Spleen (tissue), 11 donors: Measurements from ENCODE around the gene CIAO3. TPM values are rescaled to one million over a fixed set of nuclear protein-coding genes. Genes with fewer than 3 reads are reported as not detected.
"Not testable (repeated sequence)": the region's sequence is repeated elsewhere in the genome, so short reads cannot be mapped to it uniquely, and the experiment has no call there.

ENCODE experiments used
- DNase-seq: peaks from one replicate; pipeline ENCODE4 v3.0.0-alpha.2; 2020
- H3K27ac ChIP-seq, 8 donors: fragments of 200-600 bp; sonication (generic) in 7 of 8; 1 replicate in 4 of 8; 2 replicates in 4 of 8; pipeline versions ENCODE4 v1.5.0 to v1.8.0; 2016 to 2021; ENCODE audit warnings: inconsistent platforms in 4 of 8, mild to moderate bottlenecking in 4 of 8, moderate library complexity in 1 of 8
- H3K27me3 ChIP-seq, 7 donors: fragments of 200-600 bp; sonication (generic) in 6 of 7; replicated peaks in 1 of 7; 1 replicate in 4 of 7; 2 replicates in 3 of 7; pipeline versions ENCODE4 v1.5.0 to v1.8.0; 2016 to 2021; ENCODE audit warnings: inconsistent platforms in 3 of 7, mild to moderate bottlenecking in 1 of 7
- H3K36me3 ChIP-seq, 6 donors: fragments of 200-600 bp; sonication (generic) in 5 of 6; 1 replicate in 4 of 6; 2 replicates in 2 of 6; pipeline versions ENCODE4 v1.5.0 to v1.8.0; 2016 to 2021; ENCODE audit warnings: inconsistent platforms in 2 of 6
- H3K4me1 ChIP-seq, 6 donors: fragments of 200-600 bp; sonication (generic) in 5 of 6; 1 replicate in 3 of 6; 2 replicates in 3 of 6; pipeline versions ENCODE4 v1.5.0 to v1.8.0; 2016 to 2021; ENCODE audit warnings: inconsistent platforms in 3 of 6
- H3K4me3 ChIP-seq, 8 donors: fragments of 200-600 bp; sonication (generic) in 7 of 8; 1 replicate in 4 of 8; 2 replicates in 4 of 8; pipeline versions ENCODE4 v1.5.0 to v1.8.0; 2016 to 2021; ENCODE audit warnings: inconsistent platforms in 4 of 8, mild to moderate bottlenecking in 4 of 8, moderate library complexity in 2 of 8
- H3K9me3 ChIP-seq, 8 donors: fragments of 200-600 bp; sonication (generic) in 7 of 8; 1 replicate in 4 of 8; 2 replicates in 4 of 8; pipeline versions ENCODE4 v1.5.0 to v1.8.0; 2016 to 2021; ENCODE audit warnings: inconsistent platforms in 4 of 8
- CTCF ChIP-seq, 11 experiments: fragments of 200-600 bp in 7 of 11; fragments of 450-650 bp in 4 of 11; sonication (generic) in 4 of 11; IDR thresholded peaks in 8 of 11; conservative IDR thresholded peaks in 3 of 11; 1 replicate in 7 of 11; 2 replicates in 4 of 11; pipeline versions ENCODE4 v1.4.0 to v1.8.0; 2016 to 2021; ENCODE audit warnings: antibody characterized with exemption in 11 of 11, inconsistent platforms in 4 of 11, mild to moderate bottlenecking in 1 of 11
- POLR2A ChIP-seq, 3 donors: fragments of 450-650 bp; IDR thresholded peaks; one replicate each; pipeline ENCODE4 v1.5.1; 2017; ENCODE audit warnings: antibody characterized with exemption in 3 of 3, mild to moderate bottlenecking in 1 of 3
- POLR2AphosphoS5 ChIP-seq, 3 donors: sonication (generic); formaldehyde crosslinking; IDR thresholded peaks; one replicate each; pipeline ENCODE4 v1.5.1; 2017; ENCODE audit warnings: antibody characterized with exemption in 3 of 3
- WGBS, 5 donors: extraction: QIAGEN DNeasy Blood & Tissue Kit in 3 of 5; methylation state at CpG; one replicate each; pipeline versions ENCODE4 v1.1.5 to v1.1.7; 2013 to 2018; 5-methylcytosine and 5-hydroxymethylcytosine counted together
- intact Hi-C: fragments of 100-400 bp; cut with DNase I; formaldehyde crosslinking; loops from one replicate; pipeline ENCODE4 v1.15.0; 2023; ENCODE audit warnings: low total_unique reads
- polyA plus RNA-seq, 3 donors: library from polyadenylated mRNA; stranded (reverse); fragments of 200-250 nt; gene quantifications; one replicate each; pipeline ENCODE4 v1.2.1, GENCODE V29; 2013
- total RNA-seq, 7 donors: library from RNA; depleted of rRNA in 3 of 7; stranded (reverse); fragments of >200 nt in 3 of 7; fragmentation: NEBNext Ultra II Directional in 4 of 7; extraction: Animal tissue kit (Norgen Biotek cat#: 25700) in 4 of 7; gene quantifications; one replicate each; pipeline versions ENCODE4 v1.1.0 to v1.2.1, GENCODE V29; 2016 to 2021
- donor health status: healthy with polysubstance abuse.
- donor health status: DM: no; HTN: no; CAD: no; lungs with moderate emphysema.
- donor health status: DM: no; HTN: no; CAD: no.
- donor health status: Bipolar disorder and iron deficiency.
- donor health status: healthy.
- donor health status: DM: no; HTN: no; CAD: no.
- donor health status: DM: yes; HTN: yes; CAD: no.

Gene CIAO3
- total and polyA plus RNA-seq, 10 donors, result 24.9 to 80.4 (median 39.4) TPM

GRCh38 chr16:776824-777223 lies 36.0 kb upstream of the CIAO3 start:
- no peak for DNase-seq
- Histone ChIP-seq H3K27ac (no peak overlapping the region), H3K27me3 (peaks cover 0 to 79% (median 41%) of the 10 kb centered on the region in 7 donors), H3K4me1 (no peaks in the 10 kb centered on the region), H3K36me3 (no peaks in the 10 kb centered on the region), H3K4me3 (no peak overlapping the region), H3K9me3 (no peaks in the 10 kb centered on the region)
- TF ChIP-seq POLR2AphosphoS5 (IDR thresholded peaks at IDR 0.05) (no peak), CTCF (IDR thresholded peaks at IDR 0.05 in 8 of 11, conservative IDR thresholded peaks at IDR 0.05 in 3 of 11) (no peak), POLR2A (IDR thresholded peaks at IDR 0.05) (no peak)
- WGBS, 5 donors, result 91 to 97% (median 93%) methylated on average over 9 of the region's 9 CpGs
- intact Hi-C loops, result no loop called here

- WGBS, 5 donors, result 82 to 91% (median 89%) methylated on average over 10 of the region's 10 CpGs
- H3K4me1 ChIP-seq, DNase-seq, H3K4me3 ChIP-seq, H3K9me3 ChIP-seq, H3K27ac ChIP-seq, intact Hi-C loops, H3K36me3 ChIP-seq: not testable (repeated sequence)
- H3K27me3 ChIP-seq, result peaks cover 0 to 73% (median 36%) of the 10 kb centered on the region in 7 donors
Measured at GRCh38 chr16:776298-776697, 35.5 kb upstream of the CIAO3 start.

- no peak overlapping the region for H3K27ac ChIP-seq
- H3K27me3 ChIP-seq, result peaks cover 0 to 73% (median 34%) of the 10 kb centered on the region in 7 donors
- TF ChIP-seq POLR2A (IDR thresholded peaks at IDR 0.05), result no peak
- TF ChIP-seq CTCF (IDR thresholded peaks at IDR 0.05 in 8 of 11, conservative IDR thresholded peaks at IDR 0.05 in 3 of 11), result no peak
- no peak for TF ChIP-seq POLR2AphosphoS5 (IDR thresholded peaks at IDR 0.05)
- intact Hi-C loops, result no loop called here
- no peaks in the 10 kb centered on the region for H3K36me3 ChIP-seq
- H3K4me3 ChIP-seq, result no peak overlapping the region
- no peak for DNase-seq
- 73 to 83% (median 78%) methylated on average over 20 to 36 of the region's 36 CpGs for WGBS, 5 donors
- no peaks in the 10 kb centered on the region for H3K4me1 ChIP-seq
- no peaks in the 10 kb centered on the region for H3K9me3 ChIP-seq
Measured at GRCh38 chr16:775236-775796, 34.5 kb upstream of the CIAO3 start.

GRCh38 chr16:774086-775001 lies 33.5 kb upstream of the CIAO3 start:
- H3K9me3 ChIP-seq, result no peaks in the 10 kb centered on the region
- DNase-seq, result no peak
- intact Hi-C loops, result no loop called here
- WGBS, 5 donors, result 82 to 97% (median 86%) methylated on average over 16 to 46 of the region's 46 CpGs
- H3K4me1 ChIP-seq, result no peaks in the 10 kb centered on the region
- H3K36me3 ChIP-seq, result no peaks in the 10 kb centered on the region
- TF ChIP-seq CTCF (IDR thresholded peaks at IDR 0.05 in 8 of 11, conservative IDR thresholded peaks at IDR 0.05 in 3 of 11) (no peak), POLR2A (IDR thresholded peaks at IDR 0.05) (no peak), POLR2AphosphoS5 (IDR thresholded peaks at IDR 0.05) (no peak)
- peaks cover 0 to 73% (median 31%) of the 10 kb centered on the region in 7 donors for H3K27me3 ChIP-seq
- H3K27ac ChIP-seq, result no peak overlapping the region
- no peak overlapping the region for H3K4me3 ChIP-seq
